IMR-90 (cell line): ENCODE data around the gene CLEC19A. TPM values are rescaled to one million over a fixed set of nuclear protein-coding genes. Genes with fewer than 3 reads are reported as not detected.

Experiments used
- ATAC-seq: fragments of 200-7000 bp; cut with Tn5 transposase; 2 replicates; pipeline ENCODE4 v1.9.1; 2020; ENCODE audit warnings: low read depth, mild to moderate bottlenecking, moderate library complexity
- BruUV-seq: library from RNA; stranded (reverse); fragments of 400-500 nt; replicated peaks from 2 replicates; lab custom pipeline; 2021; lab: Mats Ljungman, UMichigan
- CTCF ChIA-PET: fragments of 300-600 bp; formaldehyde crosslinking; extraction: SDS; loops from one replicate; lab custom pipeline; 2021; ENCODE audit warnings: antibody characterized with exemption; lab: Yijun Ruan, JAX
- POLR2A ChIA-PET: fragments of 300-600 bp; sonication (Branson Sonifier 250); formaldehyde crosslinking; loops from one replicate; lab custom pipeline; 2022; ENCODE audit warnings: antibody characterized with exemption; ENCODE audit not compliant: unreplicated experiment; lab: Charles Lee
- DNase-seq: peaks from one replicate; pipeline ENCODE4 v3.0.0; 2013
- H2AFZ ChIP-seq: replicated peaks from 2 replicates; pipeline ENCODE3; 2013; ENCODE audit warnings: low read length, mild to moderate bottlenecking; ENCODE audit not compliant: poor library complexity
- H2AK5ac ChIP-seq: 2 replicates; pipeline ENCODE4 v1.6.1; 2013; ENCODE audit warnings: low read depth, low read length, inconsistent platforms
- H2AK9ac ChIP-seq: replicated peaks from 2 replicates; pipeline ENCODE3; 2013; ENCODE audit warnings: mild to moderate bottlenecking, low read depth, low read length, moderate library complexity; ENCODE audit not compliant: poor library complexity
- H2BK120ac ChIP-seq: 2 replicates; pipeline ENCODE4 v1.6.1; 2013; ENCODE audit warnings: low read depth, low read length, inconsistent platforms
- H2BK15ac ChIP-seq: 3 replicates; pipeline ENCODE4 v1.6.1; 2013; ENCODE audit warnings: low read depth, low read length, inconsistent platforms
- H2BK20ac ChIP-seq: 2 replicates; pipeline ENCODE4 v1.6.1; 2013; ENCODE audit warnings: low read depth, mild to moderate bottlenecking, inconsistent platforms, low read length, moderate library complexity
- H2BK5ac ChIP-seq: 2 replicates; pipeline ENCODE4 v1.6.1; 2013; ENCODE audit warnings: mild to moderate bottlenecking, low read depth, low read length, inconsistent platforms; ENCODE audit not compliant: poor library complexity, severe bottlenecking
- H3K14ac ChIP-seq: replicated peaks from 2 replicates; pipeline ENCODE4 v1.6.1; 2013; ENCODE audit warnings: low read depth, low read length, inconsistent platforms
- H3K18ac ChIP-seq: 2 replicates; pipeline ENCODE4 v1.6.1; 2013; ENCODE audit warnings: low read depth, low read length, control low read depth
- H3K23ac ChIP-seq: 2 replicates; pipeline ENCODE4 v1.6.1; 2013; ENCODE audit warnings: low read depth, low read length, inconsistent platforms
- H3K27ac ChIP-seq: 2 replicates; pipeline ENCODE4 v1.5.1; 2013; ENCODE audit warnings: mild to moderate bottlenecking, control low read depth, low read length; ENCODE audit not compliant: insufficient read depth
- H3K27me3 ChIP-seq: 2 replicates; pipeline ENCODE4 v1.6.1; 2013; ENCODE audit warnings: low read length; ENCODE audit not compliant: control insufficient read depth, insufficient read depth
- H3K36me3 ChIP-seq: 2 replicates; pipeline ENCODE4 v1.6.1; 2013; ENCODE audit warnings: low read length, mixed read lengths; ENCODE audit not compliant: control insufficient read depth, insufficient read depth
- H3K4ac ChIP-seq: 2 replicates; pipeline ENCODE4 v1.6.1; 2013; ENCODE audit warnings: low read depth, low read length, inconsistent platforms
- H3K4me1 ChIP-seq: 2 replicates; pipeline ENCODE4 v1.6.1; 2013; ENCODE audit warnings: low read length, mixed read lengths; ENCODE audit not compliant: control insufficient read depth, insufficient read depth
- H3K4me2 ChIP-seq: 2 replicates; pipeline ENCODE4 v1.6.1; 2013; ENCODE audit warnings: low read depth, mild to moderate bottlenecking, control low read depth, low read length, moderate library complexity
- H3K4me3 ChIP-seq: 2 replicates; pipeline ENCODE4 v1.5.1; 2013; ENCODE audit warnings: low read depth, mild to moderate bottlenecking, control low read depth, low read length, moderate library complexity; ENCODE audit not compliant: insufficient read depth
- H3K56ac ChIP-seq: 2 replicates; pipeline ENCODE4 v1.6.1; 2013; ENCODE audit warnings: low read length, inconsistent platforms; ENCODE audit not compliant: insufficient read depth; ENCODE audit errors: extremely low read depth
- H3K79me1 ChIP-seq, 2 experiments: 2 replicates each; pipeline ENCODE4 v1.6.1; 2013; ENCODE audit warnings: low read length in 2 of 2, inconsistent platforms in 1 of 2, low read depth in 1 of 2
- H3K9ac ChIP-seq: 2 replicates; pipeline ENCODE4 v1.6.1; 2013; ENCODE audit warnings: low read depth, low read length, control low read depth
- H3K9me1 ChIP-seq: 2 replicates; pipeline ENCODE4 v1.6.1; 2013; ENCODE audit warnings: low read length, inconsistent platforms; ENCODE audit not compliant: insufficient read depth
- H3K9me3 ChIP-seq: 2 replicates; pipeline ENCODE4 v1.6.1; 2013; ENCODE audit warnings: low read length; ENCODE audit not compliant: control insufficient read depth, insufficient read depth
- H4K20me1 ChIP-seq: 2 replicates; pipeline ENCODE4 v1.6.1; 2013; ENCODE audit warnings: low read length, inconsistent platforms; ENCODE audit not compliant: insufficient read depth
- H4K5ac ChIP-seq: 2 replicates; pipeline ENCODE4 v1.6.1; 2013; ENCODE audit warnings: mild to moderate bottlenecking, low read depth, low read length, control low read depth
- H4K8ac ChIP-seq, 2 experiments: 2 replicates each; pipeline ENCODE4 v1.6.1; 2013; ENCODE audit warnings: low read depth in 2 of 2, low read length in 2 of 2, control low read depth in 1 of 2, inconsistent platforms in 1 of 2
- H4K91ac ChIP-seq: 2 replicates; pipeline ENCODE4 v1.6.1; 2013; ENCODE audit warnings: low read depth, low read length, inconsistent platforms; ENCODE audit not compliant: insufficient read depth
- CEBPB ChIP-seq: IDR thresholded peaks from 2 replicates; pipeline ENCODE4 v1.6.1; 2012; ENCODE audit warnings: low read depth, low read length, improper control_type of control experiment
- CHD1 ChIP-seq: IDR thresholded peaks from 2 replicates; pipeline ENCODE4 v1.6.1; 2012; ENCODE audit warnings: low read depth, low read length, improper control_type of control experiment
- MAZ ChIP-seq: IDR thresholded peaks from 2 replicates; pipeline ENCODE4 v1.6.1; 2012; ENCODE audit warnings: low read depth, mild to moderate bottlenecking, low read length, improper control_type of control experiment, moderate library complexity, borderline replicate concordance
- MXI1 ChIP-seq: IDR thresholded peaks from 2 replicates; pipeline ENCODE4 v1.6.1; 2012; ENCODE audit warnings: low read depth, mild to moderate bottlenecking, low read length, moderate library complexity, borderline replicate concordance
- NFE2L2 ChIP-seq: fragments of 150-350 bp; IDR thresholded peaks from 2 replicates; pipeline ENCODE4 v1.6.1; 2016; ENCODE audit warnings: low read depth, mild to moderate bottlenecking, low read length
- POLR2A ChIP-seq: IDR thresholded peaks from 2 replicates; pipeline ENCODE4 v1.6.1; 2012; ENCODE audit warnings: mild to moderate bottlenecking, low read depth, low read length
- RAD21 ChIP-seq: IDR thresholded peaks from 2 replicates; pipeline ENCODE4 v1.6.1; 2012; ENCODE audit warnings: low read length, improper control_type of control experiment
- RCOR1 ChIP-seq: IDR thresholded peaks from 2 replicates; pipeline ENCODE4 v1.6.1; 2012; ENCODE audit warnings: mild to moderate bottlenecking, low read length, improper control_type of control experiment; ENCODE audit not compliant: insufficient replicate concordance
- WGBS, 2 experiments: methylation state at CpG; one replicate each; pipeline versions ENCODE4 v1.1.5 to v1.1.7; 2013; ENCODE audit warnings: missing lambda C conversion rate in 2 of 2; ENCODE audit not compliant: insufficient read length in 1 of 2; ENCODE audit errors: extremely low coverage in 2 of 2; 5-methylcytosine and 5-hydroxymethylcytosine counted together
- dilution Hi-C: fragments of 300-500 bp; cut with HindIII; formaldehyde crosslinking; loops from one replicate; pipeline ENCODE4 v1.14.3; 2018; ENCODE audit warnings: low sequenced_read_pairs; ENCODE audit not compliant: unreplicated experiment
- in situ Hi-C: fragments of 300-500 bp; cut with MboI; formaldehyde crosslinking; loops from 3 replicates; pipeline ENCODE4 v1.14.3; 2019; ENCODE audit warnings: low sequenced_read_pairs, inconsistent platforms, mixed read lengths
- intact Hi-C: fragments of 100-400 bp; cut with micrococcal nuclease; formaldehyde crosslinking; loops from 2 replicates; pipeline ENCODE4 v1.10.0; 2022
- polyA plus RNA-seq, 3 experiments: library from polyadenylated mRNA; depleted of rRNA; stranded (reverse); fragments of >200 nt; gene quantifications; 2 replicates each; pipeline ENCODE4 v1.2.3, GENCODE V29; 2012; ENCODE audit warnings: low replicate concordance in 1 of 3
- total RNA-seq: library from RNA; depleted of rRNA; stranded (reverse); fragments of >200 nt; gene quantifications from 2 replicates; pipeline ENCODE4 v1.2.3, GENCODE V29; 2012
- TF ChIP-seq, protein P1 (sequence below): conservative IDR thresholded peaks from 2 replicates; pipeline ENCODE4 v1.5.1; 2012; ENCODE audit warnings: mild to moderate bottlenecking, low read depth, low read length, improper control_type of control experiment

CLEC19A gene
- total and polyA plus RNA-seq, 2 of the 4 experiments (the other 2 are of a cell fraction): not detected

DNA sequence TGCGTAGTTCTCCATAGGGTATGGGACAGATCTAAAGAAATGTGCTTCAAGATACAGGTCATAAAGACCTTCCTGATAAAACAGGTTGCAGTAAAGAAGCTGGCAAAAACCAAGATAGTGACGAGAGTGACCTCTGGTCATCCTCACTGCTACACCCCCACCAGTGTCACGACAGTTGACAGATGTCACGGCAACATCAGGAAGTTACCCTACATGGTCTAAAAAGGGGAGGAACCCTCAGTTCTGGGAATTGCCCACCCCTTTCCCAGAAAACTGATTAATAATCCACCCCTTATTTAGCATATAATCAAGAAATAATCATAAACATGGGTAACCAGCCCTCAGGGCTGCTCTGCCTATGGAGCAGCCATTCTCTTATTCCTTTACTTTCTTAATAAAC, 46.3 kb downstream of the CLEC19A start:
- ChIA-PET POLR2A (no interaction called here), CTCF (no interaction called here)
- no peak overlapping the region for H2AFZ ChIP-seq
- DNase-seq (no peak), ATAC-seq (no peak)
- no peak overlapping the region for H2AK9ac ChIP-seq
- BruUV-seq: no TSS peak
- H3K27me3 ChIP-seq: no peaks in the 10 kb centered on the region
- H3K23ac ChIP-seq: no peak overlapping the region
- no peak overlapping the region for H2BK120ac ChIP-seq
- H4K91ac ChIP-seq: no peak overlapping the region
- no peak overlapping the region for H4K8ac ChIP-seq
- no peak overlapping the region for H3K18ac ChIP-seq
- H3K4ac ChIP-seq: no peak overlapping the region
- H4K5ac ChIP-seq: no peak overlapping the region
- H3K56ac ChIP-seq: no peak overlapping the region
- no CpG with 5 or more reads among the region's 4 CpGs for WGBS, 2 experiments
- no peaks in the 10 kb centered on the region for H3K4me1 ChIP-seq
- H3K27ac ChIP-seq: no peak overlapping the region
- TF ChIP-seq, protein P1, sequence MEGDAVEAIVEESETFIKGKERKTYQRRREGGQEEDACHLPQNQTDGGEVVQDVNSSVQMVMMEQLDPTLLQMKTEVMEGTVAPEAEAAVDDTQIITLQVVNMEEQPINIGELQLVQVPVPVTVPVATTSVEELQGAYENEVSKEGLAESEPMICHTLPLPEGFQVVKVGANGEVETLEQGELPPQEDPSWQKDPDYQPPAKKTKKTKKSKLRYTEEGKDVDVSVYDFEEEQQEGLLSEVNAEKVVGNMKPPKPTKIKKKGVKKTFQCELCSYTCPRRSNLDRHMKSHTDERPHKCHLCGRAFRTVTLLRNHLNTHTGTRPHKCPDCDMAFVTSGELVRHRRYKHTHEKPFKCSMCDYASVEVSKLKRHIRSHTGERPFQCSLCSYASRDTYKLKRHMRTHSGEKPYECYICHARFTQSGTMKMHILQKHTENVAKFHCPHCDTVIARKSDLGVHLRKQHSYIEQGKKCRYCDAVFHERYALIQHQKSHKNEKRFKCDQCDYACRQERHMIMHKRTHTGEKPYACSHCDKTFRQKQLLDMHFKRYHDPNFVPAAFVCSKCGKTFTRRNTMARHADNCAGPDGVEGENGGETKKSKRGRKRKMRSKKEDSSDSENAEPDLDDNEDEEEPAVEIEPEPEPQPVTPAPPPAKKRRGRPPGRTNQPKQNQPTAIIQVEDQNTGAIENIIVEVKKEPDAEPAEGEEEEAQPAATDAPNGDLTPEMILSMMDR: no peak
- no peak for TF ChIP-seq CEBPB
- no peak for TF ChIP-seq MXI1
- TF ChIP-seq POLR2A: no peak
- no peak for TF ChIP-seq RAD21
- TF ChIP-seq MAZ: no peak
- no peak for TF ChIP-seq RCOR1
- TF ChIP-seq NFE2L2: no peak
- TF ChIP-seq CHD1: no peak
- H3K14ac ChIP-seq: no peak overlapping the region
- H3K79me1 ChIP-seq: no peaks in the 10 kb centered on the region
- dilution Hi-C loops: no loop called here
- in situ Hi-C loops: no loop called here
- no peaks in the 10 kb centered on the region for H4K20me1 ChIP-seq
- H3K36me3 ChIP-seq: no peaks in the 10 kb centered on the region
- no peaks in the 10 kb centered on the region; the same call in 1 of the 2 replicates for H3K9me1 ChIP-seq
- no peak overlapping the region for H2BK5ac ChIP-seq
- H2BK20ac ChIP-seq: no peak overlapping the region
- intact Hi-C loops: no loop called here
- H3K4me2 ChIP-seq: no peak overlapping the region
- H2AK5ac ChIP-seq: no peak overlapping the region
- H3K9me3 ChIP-seq: no peaks in the 10 kb centered on the region
- H2BK15ac ChIP-seq: no peak overlapping the region
- no peak overlapping the region for H3K4me3 ChIP-seq
- H3K9ac ChIP-seq: no peak overlapping the region
